Activated naive CD8-positive, alpha-beta T cell (primary cell): Measurements from ENCODE around the gene USP10.

Source experiments
- H3K27ac Mint-ChIP-seq: one replicate; pipeline ENCODE4 v1.8.0; 2021; ENCODE audit warnings: mixed read lengths
- H3K27me3 Mint-ChIP-seq: one replicate; pipeline ENCODE4 v1.8.0; 2021; ENCODE audit warnings: mixed read lengths
- H3K36me3 Mint-ChIP-seq: one replicate; pipeline ENCODE4 v1.8.0; 2021; ENCODE audit warnings: mixed read lengths
- H3K4me1 Mint-ChIP-seq: one replicate; pipeline ENCODE4 v1.8.0; 2021; ENCODE audit warnings: low read depth, mixed read lengths
- H3K4me3 Mint-ChIP-seq: one replicate; pipeline ENCODE4 v1.8.0; 2021; ENCODE audit warnings: mild to moderate bottlenecking, mixed read lengths
- H3K9me3 Mint-ChIP-seq: one replicate; pipeline ENCODE4 v1.8.0; 2021; ENCODE audit warnings: low read depth, mixed read lengths

USP10 gene

GRCh38 chr16:84794186-84794585, 94.4 kb downstream of the USP10 start:
- Mint-ChIP-seq H3K36me3 (peaks cover 10% of the 10 kb centered on the region), H3K4me1 (no peaks in the 10 kb centered on the region), H3K4me3 (no peak overlapping the region), H3K27me3 (no peaks in the 10 kb centered on the region), H3K9me3 (no peaks in the 10 kb centered on the region), H3K27ac (no peak overlapping the region)

GRCh38 chr16:84794626-84795025, 94.8 kb downstream of the USP10 start:
- H3K27ac Mint-ChIP-seq = no peak overlapping the region
- H3K4me1 Mint-ChIP-seq = no peaks in the 10 kb centered on the region
- H3K4me3 Mint-ChIP-seq = no peak overlapping the region

GRCh38 chr16:84795329-84796053, 95.7 kb downstream of the USP10 start:
- Mint-ChIP-seq H3K4me1 (no peaks in the 10 kb centered on the region), H3K36me3 (peaks cover 10% of the 10 kb centered on the region), H3K4me3 (no peak overlapping the region), H3K9me3 (no peaks in the 10 kb centered on the region), H3K27ac (no peak overlapping the region), H3K27me3 (no peaks in the 10 kb centered on the region)

More at GRCh38 chr16:84794626-84795025, 94.8 kb downstream of the USP10 start:
- Mint-ChIP-seq H3K27me3 (no peaks in the 10 kb centered on the region), H3K9me3 (no peaks in the 10 kb centered on the region), H3K36me3 (peaks cover 10% of the 10 kb centered on the region)

- H3K27me3 Mint-ChIP-seq = no peaks in the 10 kb centered on the region
- H3K4me3 Mint-ChIP-seq = no peak overlapping the region
- no peaks in the 10 kb centered on the region for H3K9me3 Mint-ChIP-seq
- no peak overlapping the region for H3K27ac Mint-ChIP-seq
- no peaks in the 10 kb centered on the region for H3K4me1 Mint-ChIP-seq
- peaks cover 7% of the 10 kb centered on the region for H3K36me3 Mint-ChIP-seq
Measured at GRCh38 chr16:84800158-84800978, 100.6 kb downstream of the USP10 start.

GRCh38 chr16:84803146-84803545, 103.3 kb downstream of the USP10 start:
- Mint-ChIP-seq H3K4me1 (no peaks in the 10 kb centered on the region), H3K4me3 (no peak overlapping the region), H3K27ac (no peak overlapping the region), H3K9me3 (no peaks in the 10 kb centered on the region), H3K27me3 (no peaks in the 10 kb centered on the region), H3K36me3 (no peaks in the 10 kb centered on the region)

GRCh38 chr16:84804326-84804725, 104.5 kb downstream of the USP10 start:
- no peak overlapping the region for H3K4me3 Mint-ChIP-seq
- H3K27ac Mint-ChIP-seq = no peak overlapping the region
- no peaks in the 10 kb centered on the region for H3K9me3 Mint-ChIP-seq
- no peaks in the 10 kb centered on the region for H3K27me3 Mint-ChIP-seq
- H3K4me1 Mint-ChIP-seq = no peaks in the 10 kb centered on the region
- no peaks in the 10 kb centered on the region for H3K36me3 Mint-ChIP-seq

GRCh38 chr16:84806256-84806889, 106.6 kb downstream of the USP10 start:
- Mint-ChIP-seq H3K4me3 (no peak overlapping the region), H3K27ac (no peak overlapping the region), H3K4me1 (peaks cover 10% of the 10 kb centered on the region)

GRCh38 chr16:84806890-84807258, 107.1 kb downstream of the USP10 start:
- Mint-ChIP-seq H3K36me3 (no peaks in the 10 kb centered on the region), H3K4me1 (peaks cover 12% of the 10 kb centered on the region), H3K9me3 (no peaks in the 10 kb centered on the region), H3K27me3 (no peaks in the 10 kb centered on the region), H3K27ac (no peak overlapping the region), H3K4me3 (no peak overlapping the region)

More at GRCh38 chr16:84806256-84806889, 106.6 kb downstream of the USP10 start:
- no peaks in the 10 kb centered on the region for H3K9me3 Mint-ChIP-seq
- no peaks in the 10 kb centered on the region for H3K27me3 Mint-ChIP-seq
- H3K36me3 Mint-ChIP-seq = no peaks in the 10 kb centered on the region

- H3K27me3 Mint-ChIP-seq = no peaks in the 10 kb centered on the region
- H3K4me3 Mint-ChIP-seq = no peak overlapping the region
- no peaks in the 10 kb centered on the region for H3K36me3 Mint-ChIP-seq
- H3K27ac Mint-ChIP-seq = no peak overlapping the region
- H3K9me3 Mint-ChIP-seq = no peaks in the 10 kb centered on the region
- peaks cover 12% of the 10 kb centered on the region for H3K4me1 Mint-ChIP-seq
Measured at GRCh38 chr16:84807776-84808175, 108.0 kb downstream of the USP10 start.

- H3K4me3 Mint-ChIP-seq = no peak overlapping the region
- no peaks in the 10 kb centered on the region for H3K36me3 Mint-ChIP-seq
- no peaks in the 10 kb centered on the region for H3K9me3 Mint-ChIP-seq
- no peak overlapping the region for H3K27ac Mint-ChIP-seq
- H3K27me3 Mint-ChIP-seq = no peaks in the 10 kb centered on the region
- H3K4me1 Mint-ChIP-seq = peaks cover 14% of the 10 kb centered on the region
Measured at GRCh38 chr16:84808826-84809225, 109.0 kb downstream of the USP10 start.

GRCh38 chr16:84810518-84811273, 110.9 kb downstream of the USP10 start:
- Mint-ChIP-seq H3K4me3 (no peak overlapping the region), H3K27ac (no peak overlapping the region), H3K9me3 (no peaks in the 10 kb centered on the region), H3K27me3 (no peaks in the 10 kb centered on the region), H3K36me3 (no peaks in the 10 kb centered on the region), H3K4me1 (peaks cover 14% of the 10 kb centered on the region)

- H3K9me3 Mint-ChIP-seq = no peaks in the 10 kb centered on the region
- no peaks in the 10 kb centered on the region for H3K27me3 Mint-ChIP-seq
- H3K4me1 Mint-ChIP-seq = peaks cover 14% of the 10 kb centered on the region
- no peak overlapping the region for H3K4me3 Mint-ChIP-seq
- no peaks in the 10 kb centered on the region for H3K36me3 Mint-ChIP-seq
- no peak overlapping the region for H3K27ac Mint-ChIP-seq
Measured at GRCh38 chr16:84811529-84811928, 111.7 kb downstream of the USP10 start.

- Mint-ChIP-seq H3K4me1 (peaks cover 14% of the 10 kb centered on the region), H3K27ac (no peak overlapping the region), H3K36me3 (no peaks in the 10 kb centered on the region), H3K4me3 (no peak overlapping the region), H3K27me3 (no peaks in the 10 kb centered on the region), H3K9me3 (no peaks in the 10 kb centered on the region)
Measured at GRCh38 chr16:84813141-84813934, 113.5 kb downstream of the USP10 start.

- Mint-ChIP-seq H3K27ac (no peak overlapping the region), H3K27me3 (no peaks in the 10 kb centered on the region), H3K4me1 (peaks cover 19% of the 10 kb centered on the region), H3K9me3 (no peaks in the 10 kb centered on the region), H3K4me3 (no peak overlapping the region), H3K36me3 (no peaks in the 10 kb centered on the region)
Measured at GRCh38 chr16:84815462-84815861, 115.7 kb downstream of the USP10 start.
